ENCODE data around the gene NAT16.
"Not testable (repeated sequence)": the region's sequence is repeated elsewhere in the genome, so short reads cannot be mapped to it uniquely, and the experiment has no call there.

The NAT16 gene

DNA sequence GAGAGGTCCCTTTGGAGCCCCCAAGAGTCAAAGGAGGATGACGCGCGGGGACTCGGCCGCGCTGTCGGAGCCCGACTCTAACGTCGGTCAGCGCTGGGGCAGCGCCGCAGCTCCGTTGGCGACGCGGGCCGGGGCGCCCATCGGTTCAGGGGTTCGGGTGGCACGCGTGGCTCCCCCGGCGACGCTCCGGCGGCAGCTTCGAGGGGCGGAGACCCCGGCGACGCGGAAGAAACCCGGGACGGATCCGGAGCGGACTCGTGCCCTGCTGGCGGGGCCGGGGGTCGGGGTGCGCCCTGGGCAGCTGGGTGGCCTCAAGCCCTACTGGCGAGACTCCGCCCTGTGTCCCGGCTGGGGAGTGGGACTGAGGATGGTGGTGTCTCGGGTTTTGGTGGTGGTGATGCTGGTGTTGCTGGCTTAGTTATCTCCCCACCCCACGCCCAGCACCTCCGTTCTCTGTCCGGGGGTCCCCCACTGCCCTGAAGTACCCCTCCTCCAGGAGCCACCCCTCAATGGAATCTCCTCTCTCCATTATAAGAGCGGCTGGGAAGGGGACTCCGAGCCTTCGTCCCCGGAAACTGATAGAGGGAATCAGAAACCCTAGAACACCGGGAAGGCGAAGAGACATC is at the start of gene NAT16:
NAT16 (minus strand) TSS at position 164 of the 626 bp plus-strand sequence. CDS start 5,486 bp downstream, outside the sequence.
- no peak for DNase-seq

DNA sequence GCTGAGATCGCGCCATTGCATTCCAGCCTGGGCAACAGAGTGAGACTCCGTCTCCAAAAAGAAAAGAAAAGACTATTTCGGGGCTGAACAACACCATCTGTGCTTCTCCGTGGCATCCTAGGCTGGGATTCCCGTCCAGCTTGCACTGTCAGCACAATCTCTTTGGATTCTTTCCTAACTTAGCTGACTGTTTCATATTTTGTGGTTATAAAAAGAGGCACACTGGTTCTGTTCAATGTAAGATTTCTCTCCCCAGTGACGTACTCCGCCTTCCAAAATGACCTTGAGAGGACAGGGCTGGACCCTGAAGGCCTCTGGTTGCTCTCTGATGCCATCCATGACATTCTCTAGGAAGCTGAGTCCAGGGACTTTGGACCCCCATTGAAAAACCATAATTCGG is 46.6 kb upstream of the NAT16 start:
- no peak for DNase-seq

DNA sequence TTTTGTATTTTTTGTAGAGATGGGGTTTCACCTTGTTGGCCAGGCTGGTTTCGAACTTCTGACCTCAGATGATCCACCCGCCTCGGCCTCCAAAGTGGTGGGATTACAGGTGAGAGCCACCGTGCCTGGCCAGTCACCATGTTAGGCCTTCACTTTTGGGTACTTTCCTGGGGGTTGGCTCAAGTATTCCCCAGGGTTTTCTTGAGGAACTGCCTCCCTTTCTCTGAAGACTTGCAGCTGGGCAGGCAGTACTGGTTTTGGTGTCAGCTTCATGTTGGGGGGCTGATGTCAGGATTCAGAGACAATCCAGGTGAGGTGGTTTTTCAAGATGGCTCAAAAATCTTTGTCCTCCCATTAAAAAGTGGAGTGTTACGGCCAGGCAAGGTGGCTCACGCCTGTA is 45.6 kb upstream of the NAT16 start:
- no peak for DNase-seq

DNA sequence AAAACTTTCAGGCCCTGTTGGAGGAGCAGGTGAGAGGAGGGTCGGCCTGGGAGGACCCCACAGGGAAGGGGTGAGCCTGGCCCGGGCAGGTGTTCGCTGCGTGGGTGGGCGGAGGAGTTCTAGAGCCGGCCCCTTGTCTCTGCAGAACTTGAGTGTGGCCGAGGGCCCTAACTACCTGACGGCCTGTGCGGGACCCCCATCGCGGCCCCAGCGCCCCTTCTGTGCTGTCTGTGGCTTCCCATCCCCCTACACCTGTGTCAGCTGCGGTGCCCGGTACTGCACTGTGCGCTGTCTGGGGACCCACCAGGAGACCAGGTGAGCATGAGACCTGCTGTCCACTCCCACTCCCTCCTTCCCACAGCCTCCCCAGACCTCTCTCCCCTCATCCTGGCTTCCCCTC is 43.4 kb upstream of the NAT16 start:
- DNase-seq = no peak

DNA sequence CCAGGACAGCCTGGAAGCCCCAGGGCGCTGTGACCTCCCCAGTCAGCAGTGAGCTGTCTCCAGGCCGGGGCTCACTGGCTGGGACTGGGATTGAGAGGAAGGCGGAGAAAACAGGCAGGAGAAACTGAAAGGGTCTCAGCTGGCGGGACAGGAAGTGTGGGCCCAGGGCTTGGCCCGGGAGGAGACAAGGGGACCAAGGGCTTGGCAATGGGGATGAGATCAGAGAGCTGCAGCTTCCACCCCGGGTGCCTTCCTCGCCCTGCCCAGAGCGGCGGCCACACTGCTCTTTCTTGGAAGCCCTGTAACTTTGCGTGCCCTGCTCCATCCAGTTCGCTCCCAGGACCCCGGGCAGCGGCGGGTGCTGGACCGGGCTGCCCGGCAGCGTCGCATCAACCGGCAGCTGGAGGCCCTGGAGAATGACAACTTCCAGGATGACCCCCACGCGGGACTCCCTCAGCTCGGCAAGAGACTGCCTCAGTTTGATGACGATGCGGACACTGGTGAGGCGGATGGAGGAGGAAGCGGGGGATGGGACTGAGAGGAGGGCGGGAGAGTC is 42.3 kb upstream of the NAT16 start:
- DNase-seq = no peak

DNA sequence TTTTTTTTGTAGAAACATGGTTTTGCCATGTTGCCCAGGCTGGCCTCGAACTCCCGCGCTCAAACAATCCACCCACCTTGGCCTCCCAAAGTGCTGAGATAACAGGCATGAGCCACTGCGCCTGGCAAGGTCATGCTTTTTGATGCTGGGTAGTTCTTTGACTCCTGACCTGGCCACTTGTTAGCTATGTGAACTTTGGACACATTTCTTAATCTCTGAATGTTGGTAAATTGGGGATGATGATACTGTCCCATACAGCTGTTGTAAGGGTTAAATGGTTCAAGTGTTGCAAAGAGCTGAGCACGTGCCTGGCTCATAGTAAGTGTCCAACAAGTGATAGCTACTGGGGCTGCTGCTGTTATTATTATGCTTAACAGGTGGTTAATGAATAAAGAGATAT is 40.2 kb upstream of the NAT16 start:
- DNase-seq = no peak

DNA sequence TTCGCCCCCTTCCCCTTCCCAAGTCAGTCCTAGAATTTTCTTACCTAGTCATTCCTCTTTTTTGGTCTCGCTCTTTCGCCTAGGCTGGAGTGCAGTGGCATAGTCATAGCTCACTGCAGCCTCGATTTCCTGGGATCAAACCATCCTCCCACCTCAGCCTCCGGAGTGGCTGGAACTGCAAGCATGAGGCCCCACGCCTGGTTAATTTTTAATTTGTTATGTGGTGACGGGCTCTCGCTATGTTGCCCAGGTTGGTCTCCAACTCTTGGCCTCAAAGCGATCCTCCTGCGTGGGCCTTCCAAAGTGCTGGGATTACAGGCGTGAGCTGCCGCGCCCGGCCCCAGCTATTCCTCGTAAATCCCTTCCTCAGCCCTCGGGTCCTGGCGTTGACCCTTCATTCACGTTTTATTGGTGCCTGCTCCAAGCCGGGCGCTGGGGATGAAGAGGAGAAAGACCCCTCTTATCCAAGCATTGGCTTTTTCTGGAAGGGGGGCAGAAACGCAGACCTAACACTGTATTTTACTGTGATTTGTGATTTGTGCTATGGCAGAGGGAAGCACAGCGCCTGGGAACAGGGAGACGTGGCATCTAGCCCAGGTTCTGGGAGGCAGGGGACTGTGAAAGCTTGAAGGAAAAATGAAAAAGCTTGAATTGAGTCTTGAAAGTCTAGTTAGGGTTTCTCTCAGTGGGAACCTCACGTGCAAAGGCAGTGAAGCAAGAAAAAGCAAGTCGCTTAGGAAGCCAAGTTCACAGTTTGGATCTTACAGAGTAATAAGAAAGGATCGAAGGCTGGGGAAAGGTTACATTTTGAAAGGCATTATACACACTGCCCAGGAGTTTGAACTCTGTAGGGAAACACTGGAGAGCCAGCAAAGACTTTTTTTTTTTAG is 38.4 kb upstream of the NAT16 start:
- no peak for DNase-seq

DNA sequence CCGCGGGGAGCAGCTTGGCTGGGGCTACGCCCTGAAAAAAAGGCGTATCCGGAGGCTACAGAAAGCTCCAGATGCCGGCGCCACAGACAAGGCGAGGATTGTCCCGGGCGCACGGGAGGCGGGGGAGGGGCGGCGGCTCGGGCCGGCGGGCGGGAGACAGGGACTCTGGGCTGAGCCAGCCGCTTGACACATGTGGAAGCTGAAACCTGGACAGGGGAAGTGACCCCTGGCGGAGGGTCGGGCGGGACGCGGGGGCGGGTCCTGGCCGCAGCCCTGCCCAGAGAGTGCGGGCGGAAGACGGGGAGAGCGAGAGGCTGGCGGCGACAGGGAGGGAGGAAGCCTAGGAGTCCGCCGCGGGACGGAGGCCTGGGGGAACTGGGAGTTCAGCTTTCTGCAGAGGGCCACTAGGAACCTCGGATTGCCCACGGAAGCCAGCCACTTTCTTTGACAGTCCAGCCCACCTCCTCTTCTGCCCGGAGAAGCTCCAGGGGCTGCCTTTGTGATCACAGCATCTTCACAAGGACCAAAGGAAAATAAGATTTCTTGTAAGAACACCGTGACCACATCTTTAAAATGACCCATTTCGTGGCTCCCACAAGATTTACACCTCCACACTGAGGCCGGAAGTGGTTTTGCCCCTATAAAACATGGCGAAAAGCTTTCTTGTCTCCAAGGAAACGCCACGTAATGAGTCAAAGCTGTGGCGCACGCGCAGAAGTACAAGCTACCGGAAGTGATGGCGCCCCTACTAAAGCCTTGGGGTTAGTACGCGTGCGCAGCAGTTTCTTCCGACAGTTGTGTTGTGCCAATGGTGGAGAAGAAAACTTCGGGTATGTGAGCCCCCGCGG is 37.5 kb upstream of the NAT16 start, which contains the start of the genes PLOD3 and ZNHIT1:
PLOD3 (minus strand) TSS at position 194 of the 848 bp plus-strand sequence. CDS start 307 bp downstream, outside the sequence.
ZNHIT1 (plus strand) TSS at position 778 of the 848 bp plus-strand sequence; CDS start at position 809, 31 bp downstream.
- peak; percentile 97 for DNase-seq

DNA sequence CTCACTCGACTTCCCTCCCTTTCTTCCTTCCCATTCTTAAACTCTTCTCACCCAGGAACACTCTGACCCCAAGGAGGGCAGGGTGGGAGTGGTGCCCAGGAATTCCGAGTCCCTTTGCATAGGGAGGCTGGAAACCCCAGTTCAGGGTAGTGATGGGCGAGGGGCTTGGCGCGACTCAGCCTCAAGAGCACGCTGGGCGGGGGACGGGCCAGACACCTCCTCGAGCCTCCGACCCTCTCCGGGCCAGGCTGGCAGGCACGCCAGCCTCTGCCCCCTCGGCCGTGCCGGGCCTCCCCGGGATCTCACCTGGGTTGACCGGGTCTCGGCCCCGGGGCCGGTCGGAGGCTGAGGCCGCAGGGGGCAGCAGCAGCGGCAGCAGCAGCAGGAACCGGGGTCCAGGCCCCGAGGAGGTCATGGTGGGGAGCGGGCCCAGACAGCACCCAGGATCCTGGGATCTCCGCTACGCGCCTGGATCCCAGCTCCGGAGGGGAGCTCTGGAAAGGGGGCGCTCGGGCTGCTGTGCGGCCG is 36.8 kb upstream of the NAT16 start:
- DNase-seq = peak; percentile 10

DNA sequence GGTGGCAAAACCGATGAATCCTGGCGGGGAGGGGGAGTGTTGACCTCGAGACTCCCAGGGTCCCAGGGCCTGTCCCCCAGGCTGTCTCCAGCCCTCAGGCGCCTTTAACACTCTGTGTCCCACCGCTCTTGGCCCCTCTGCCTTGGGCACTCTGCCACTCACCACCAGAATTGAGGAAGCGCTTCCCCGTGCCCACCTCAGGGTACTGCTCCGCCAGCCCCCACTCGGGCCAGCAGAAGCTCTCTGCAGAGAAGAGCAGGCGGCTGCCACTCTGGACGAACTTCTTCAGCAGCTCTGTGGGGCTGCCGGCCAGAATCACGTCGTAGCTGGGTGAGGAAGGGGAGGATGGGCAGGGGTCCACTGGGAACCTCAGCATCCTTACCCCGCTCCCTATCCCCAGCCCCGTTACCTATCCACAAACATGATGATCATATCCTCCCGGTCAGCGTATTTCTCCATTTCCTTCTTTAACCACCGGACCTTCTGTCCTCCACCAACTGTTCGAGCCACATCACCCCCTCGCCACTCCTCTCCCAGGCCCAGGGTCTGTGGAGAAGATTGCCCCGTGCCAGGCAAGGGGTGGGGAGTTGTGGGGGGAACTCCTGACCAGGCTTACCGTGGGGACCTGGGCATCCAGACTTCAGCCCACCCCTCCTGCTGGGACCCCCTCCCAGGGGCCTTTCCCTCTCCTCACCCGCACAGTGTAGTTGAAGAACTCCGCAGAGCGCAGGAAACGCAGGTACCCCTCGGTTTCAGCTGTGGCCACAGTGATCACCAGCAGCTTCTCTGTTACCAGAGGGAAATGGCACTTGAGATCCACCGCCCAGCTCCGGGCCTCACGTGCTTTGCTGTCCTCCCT is 36.1 kb upstream of the NAT16 start:
- no peak for DNase-seq

DNA sequence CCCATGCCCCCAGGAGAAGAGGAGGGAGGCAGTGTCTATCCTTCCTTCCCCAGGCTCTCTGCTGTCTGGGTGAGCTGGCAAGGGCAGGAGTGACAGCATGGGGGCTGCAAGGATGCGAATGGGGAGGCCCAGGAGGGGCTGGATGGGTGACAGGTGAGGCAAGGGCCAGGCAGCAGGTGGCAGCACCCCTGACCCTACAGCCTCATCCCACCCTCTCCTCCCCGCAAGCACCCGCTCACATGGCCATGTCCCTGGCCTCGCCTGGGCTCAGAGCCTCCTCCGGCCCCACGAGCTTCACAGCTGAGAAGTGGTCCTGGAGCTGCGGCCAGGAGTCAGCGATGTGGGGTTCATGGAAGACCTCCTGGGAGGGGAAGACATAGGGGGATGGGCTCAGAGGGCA is 31.9 kb upstream of the NAT16 start:
- no peak for DNase-seq

DNA sequence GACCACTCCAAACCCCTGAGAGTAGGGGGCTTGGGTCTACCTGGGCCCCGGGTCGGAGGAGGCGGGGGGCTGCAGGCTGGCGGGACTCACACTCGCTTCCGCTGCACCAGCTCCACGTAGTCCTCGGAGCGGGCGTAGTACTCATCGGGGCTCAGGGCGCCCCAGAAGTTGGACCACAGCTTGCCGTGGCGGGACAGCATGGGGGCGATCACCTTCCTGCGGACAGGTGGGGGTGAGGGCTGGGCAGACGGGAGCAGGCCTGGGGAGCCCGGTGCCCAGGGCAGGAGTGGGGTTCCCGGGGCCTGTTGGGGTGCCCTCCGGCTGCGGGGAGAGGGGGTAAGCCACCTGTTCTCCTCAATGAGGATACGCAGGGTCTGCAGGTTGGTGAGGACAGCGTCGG is 31.4 kb upstream of the NAT16 start:
- no peak for DNase-seq

DNA sequence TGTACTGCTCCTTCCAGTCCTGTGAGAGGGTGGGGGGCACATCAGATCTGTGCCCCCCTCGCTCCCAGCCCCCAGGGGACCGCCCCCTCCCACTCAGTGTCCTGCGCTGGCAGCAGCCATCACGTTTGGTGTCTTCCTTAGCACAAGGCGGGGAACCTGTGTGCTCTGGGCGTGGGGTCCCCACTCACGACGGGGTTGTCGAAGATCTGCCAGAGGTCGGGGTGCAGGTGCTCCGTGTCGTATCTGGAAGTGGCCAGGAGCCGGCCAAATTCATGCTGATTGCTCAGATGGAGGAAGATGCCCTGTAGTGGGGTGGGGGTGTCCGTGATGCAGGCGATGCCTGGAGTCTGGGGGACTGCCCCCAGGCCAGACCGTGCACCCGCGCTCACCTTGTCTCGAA is 30.1 kb upstream of the NAT16 start:
- DNase-seq = no peak

DNA sequence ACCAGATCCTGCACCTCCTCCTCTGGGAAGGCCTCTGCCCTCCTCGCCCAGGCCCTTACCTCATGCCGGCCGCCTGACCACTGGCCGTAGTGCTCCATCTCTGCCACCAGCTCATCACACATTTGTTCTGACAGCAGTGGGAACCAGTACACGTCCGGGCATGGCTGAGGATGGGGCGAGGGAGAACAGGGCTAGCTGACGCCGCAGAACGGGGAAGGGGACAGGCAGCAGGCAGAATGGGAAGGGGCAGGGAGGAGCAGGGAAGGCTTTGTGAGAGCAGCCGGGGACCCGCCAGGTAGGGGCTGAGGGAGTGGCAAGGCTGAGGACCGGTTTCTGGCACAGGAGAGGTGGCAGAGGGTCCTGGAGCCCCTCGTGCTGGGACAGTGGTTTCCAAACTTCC is 28.7 kb upstream of the NAT16 start:
- no peak for DNase-seq

DNA sequence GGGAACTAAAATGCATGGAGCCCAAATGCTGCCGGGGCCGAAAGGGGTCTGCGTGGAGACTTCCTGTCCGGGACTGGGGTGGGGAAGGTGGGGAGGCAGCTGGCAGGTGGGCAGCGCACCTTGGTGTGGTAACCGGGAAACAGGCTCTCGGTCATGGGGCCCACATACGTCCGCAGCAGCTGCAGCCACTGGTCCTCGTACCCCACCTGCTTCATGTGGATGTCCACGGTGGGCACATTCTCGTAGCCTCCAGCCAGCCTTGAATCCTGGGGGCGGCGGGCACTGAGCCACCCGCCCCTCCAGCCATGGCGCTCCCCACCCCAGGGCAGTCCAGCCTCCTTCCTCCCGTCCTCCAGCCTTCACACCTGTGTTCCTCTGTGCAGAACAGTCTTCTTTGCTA is 27.4 kb upstream of the NAT16 start:
- DNase-seq = no peak

DNA sequence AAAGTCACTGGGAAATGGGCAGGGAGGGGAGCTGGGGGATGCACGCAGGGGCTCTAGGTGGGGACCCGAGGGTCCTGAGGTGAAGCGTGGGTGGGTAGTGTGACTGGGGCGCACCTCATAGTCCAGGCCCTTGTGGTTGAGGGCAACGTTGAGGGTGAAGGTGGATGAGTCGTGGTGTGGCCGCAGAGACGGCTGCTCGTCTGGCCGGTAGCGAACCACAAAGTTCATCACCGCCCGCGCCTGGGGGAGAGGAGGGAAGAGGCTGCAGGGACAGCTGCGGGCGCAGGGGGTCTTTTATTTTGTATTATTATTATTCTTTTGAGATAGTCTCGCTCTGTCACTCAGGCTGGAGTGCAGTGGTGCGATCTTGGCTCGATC is 26.6 kb upstream of the NAT16 start:
- no peak for DNase-seq

DNA sequence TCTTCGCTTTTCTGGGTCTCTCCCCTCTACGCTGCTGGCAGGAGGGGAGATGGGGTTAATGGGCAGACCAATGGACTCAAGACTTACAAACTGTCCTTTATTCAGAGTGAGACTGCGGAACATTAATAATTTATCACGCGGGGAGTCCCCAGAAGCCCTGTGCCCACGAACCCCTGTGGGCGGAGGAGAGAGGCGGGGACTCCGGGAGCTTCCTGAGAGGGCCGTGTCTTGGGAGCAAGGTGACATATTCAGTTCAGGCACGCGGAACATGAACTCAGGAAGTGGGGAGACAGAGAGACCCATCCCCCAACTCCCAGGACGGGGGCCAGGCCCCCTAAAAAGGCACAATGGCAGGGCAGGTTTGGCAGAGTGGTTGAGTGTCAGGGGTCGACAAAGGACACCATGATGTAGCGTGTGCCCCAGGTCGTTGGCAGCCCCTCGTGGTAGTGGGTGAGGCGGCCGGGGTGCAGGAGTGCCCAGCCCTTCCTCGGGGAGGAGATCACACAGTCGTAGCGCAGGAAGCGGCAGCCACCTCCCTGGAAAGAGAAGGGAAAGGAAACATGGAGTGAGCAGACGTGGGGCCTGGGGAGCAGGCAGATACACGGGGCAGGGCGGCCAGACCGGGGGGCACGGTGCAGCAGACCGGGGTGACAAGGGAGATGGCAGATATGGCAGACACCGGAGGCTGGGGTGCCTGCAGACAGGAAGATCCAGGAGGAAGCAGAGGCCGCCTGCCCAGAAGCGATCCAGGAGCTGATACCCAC is 26.0 kb upstream of the NAT16 start:
- DNase-seq = no peak

DNA sequence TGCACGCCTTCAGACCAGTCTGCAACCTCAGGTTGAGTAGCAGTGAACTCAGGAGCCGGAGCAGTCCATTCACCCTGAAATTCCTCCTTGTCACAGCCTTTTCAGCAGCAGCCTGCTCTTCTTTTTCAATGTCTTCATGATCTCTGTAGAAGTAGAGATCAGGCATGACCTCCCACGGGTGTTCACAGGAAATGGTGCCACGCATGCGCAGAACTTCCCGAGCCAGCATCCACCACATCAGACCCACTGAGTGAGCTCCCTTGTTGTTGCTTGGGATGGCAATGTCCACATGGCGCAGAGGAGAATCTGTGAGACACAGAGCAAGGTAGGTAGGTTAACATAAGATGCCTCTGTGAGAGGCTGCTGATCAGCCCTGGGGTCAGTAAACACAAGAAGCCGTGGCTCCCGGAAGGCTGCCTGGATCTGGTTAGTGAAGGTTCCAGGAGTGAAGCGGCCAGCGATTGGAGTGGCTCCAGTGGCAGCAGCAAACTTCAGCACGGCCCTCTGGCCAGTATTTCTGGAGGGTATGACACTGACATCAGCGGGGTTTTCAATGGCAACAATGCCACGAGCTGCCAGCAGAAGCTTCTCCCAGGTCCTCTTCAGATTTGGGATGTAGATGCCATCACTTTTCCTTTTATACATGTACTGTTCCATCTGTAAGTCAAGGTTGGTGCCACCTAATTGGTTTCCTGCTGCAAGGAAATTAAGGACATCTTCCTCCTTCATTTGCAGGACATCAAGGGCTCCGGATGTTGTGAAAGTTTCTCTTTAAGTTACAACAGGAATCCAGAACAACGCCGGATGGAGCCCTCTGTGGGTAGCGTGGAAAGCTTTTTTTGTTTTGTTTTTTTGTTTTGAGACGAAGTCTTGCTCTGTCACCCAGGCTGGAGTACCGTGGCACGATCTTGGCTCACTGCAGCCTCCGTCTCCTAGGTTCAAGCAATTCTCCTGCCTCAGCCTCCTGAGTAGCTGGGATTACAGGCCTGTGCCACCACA is 23.9 kb upstream of the NAT16 start:
- DNase-seq = not testable (repeated sequence)

DNA sequence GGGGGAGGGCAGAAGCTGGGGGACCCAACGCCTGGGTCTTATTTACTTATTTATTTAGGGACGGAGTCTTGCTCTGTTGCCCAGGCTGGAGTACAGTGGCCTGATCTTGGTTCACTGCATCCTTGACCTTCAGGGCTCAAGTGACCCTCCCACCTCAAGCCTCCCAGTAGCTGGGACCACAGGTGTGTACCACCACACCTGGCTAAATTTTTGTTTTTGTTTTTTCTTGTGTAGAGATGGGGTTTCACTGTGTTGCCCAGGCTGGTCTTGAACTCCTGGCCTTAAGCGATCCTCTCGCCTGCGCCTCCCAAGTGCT is 22.5 kb upstream of the NAT16 start:
- DNase-seq = no peak
